Measurements from ENCODE around the gene REM2.
"Not testable (repeated sequence)": the region's sequence is repeated elsewhere in the genome, so short reads cannot be mapped to it uniquely, and the experiment has no call there.

Gene REM2

DNA sequence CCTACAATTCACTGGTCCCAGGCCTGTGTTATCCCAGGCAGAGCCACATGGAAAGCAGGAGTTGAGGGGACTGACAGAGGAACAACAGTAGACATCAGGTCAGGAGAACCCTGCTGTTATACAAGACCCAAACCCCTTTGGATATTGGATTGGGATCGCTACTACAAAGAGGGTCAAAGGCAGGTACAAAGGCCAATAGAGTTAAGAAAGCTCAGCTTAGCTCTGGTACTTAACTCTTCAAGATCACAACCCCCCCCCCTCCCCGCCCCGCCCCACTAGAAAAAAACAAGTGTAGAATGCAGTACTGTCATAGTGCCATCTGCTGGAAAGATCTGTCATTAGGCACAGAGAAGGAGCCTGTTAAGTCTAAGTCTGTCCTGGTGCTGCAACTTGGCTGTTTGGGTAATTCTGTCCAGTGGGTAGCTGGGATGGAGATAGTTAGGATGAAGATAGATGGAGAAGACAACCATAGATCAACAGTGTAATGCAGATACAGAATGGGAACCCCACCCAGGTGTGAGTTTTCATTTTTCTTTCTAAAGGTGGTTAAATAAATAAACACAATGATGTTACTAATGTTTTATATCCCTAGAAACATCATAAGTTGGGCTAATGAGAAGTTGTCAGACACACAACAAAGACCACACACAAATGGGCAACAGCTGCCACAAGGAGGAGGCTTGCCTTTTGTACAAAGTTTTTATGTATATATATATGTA is 17.2 kb downstream of the REM2 start:
- peak; percentile 71 for DNase-seq

- DNase-seq, result no peak
Observed at GRCh38 chr14:22901799-22902198, 18.8 kb downstream of the REM2 start.

- DNase-seq, result no peak
Observed at GRCh38 chr14:22903742-22904087, 20.7 kb downstream of the REM2 start.

DNA sequence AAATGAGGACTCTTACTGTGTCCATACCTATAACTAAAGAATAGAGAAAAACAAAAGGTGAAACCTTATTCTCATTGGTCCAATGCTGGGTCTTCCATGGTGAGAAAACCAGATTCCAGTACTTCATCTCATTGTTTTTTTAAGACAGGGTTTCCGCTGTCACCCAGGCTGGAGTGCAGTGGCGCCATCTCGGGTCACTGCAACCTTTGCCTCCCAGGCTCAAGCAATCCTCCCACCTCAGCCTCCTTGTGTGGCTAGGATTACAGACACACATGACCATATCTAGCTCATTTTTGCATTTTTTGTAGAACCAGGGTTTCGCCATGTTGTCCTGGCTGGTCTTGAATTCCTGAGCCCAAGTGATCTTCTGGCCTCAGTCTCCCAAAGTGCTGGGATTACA is 22.6 kb downstream of the REM2 start:
- DNase-seq, result no peak

- no peak for DNase-seq
Observed at GRCh38 chr14:22906073-22906472, 23.1 kb downstream of the REM2 start.

DNA sequence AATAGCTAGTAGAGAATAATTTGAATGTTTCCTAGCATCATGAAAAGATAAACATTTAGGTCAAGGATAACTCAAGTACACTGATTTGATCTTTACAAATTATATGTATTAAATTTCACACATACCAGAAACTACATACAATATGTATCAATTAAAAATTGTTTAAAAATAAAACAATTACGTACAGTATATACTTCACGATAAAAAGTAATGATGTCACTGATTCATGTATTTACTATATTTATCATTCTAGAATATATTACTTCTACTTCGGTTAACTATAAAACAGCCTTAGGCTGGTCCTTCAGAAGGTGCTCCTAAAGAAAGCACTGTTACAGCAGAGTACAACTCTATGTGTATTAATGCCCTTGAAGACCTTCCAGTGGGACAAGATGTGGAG is 24.4 kb downstream of the REM2 start:
- no peak for DNase-seq

DNA sequence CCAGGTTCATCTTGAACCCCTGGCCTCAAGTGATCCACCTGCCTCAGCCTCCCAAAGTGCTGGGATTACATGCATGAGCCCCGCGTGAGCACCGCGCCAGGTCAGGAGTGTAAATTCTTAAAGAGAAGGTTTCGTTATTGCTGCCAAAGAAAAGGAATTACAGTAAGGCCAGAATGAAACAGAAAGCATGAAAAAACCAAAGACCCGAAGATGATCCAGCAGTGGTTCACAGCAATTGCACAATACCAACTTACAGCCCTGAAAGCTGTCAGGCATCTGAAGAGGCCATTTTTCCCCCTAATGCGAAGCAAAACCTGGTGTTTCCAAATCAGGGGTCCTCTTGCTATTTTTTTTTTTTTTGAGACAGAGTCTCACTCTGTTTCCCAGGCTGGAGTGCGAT is 25.6 kb downstream of the REM2 start:
- DNase-seq, result no peak

- no peak for DNase-seq
Observed at GRCh38 chr14:22910916-22911315, 27.9 kb downstream of the REM2 start.

DNA sequence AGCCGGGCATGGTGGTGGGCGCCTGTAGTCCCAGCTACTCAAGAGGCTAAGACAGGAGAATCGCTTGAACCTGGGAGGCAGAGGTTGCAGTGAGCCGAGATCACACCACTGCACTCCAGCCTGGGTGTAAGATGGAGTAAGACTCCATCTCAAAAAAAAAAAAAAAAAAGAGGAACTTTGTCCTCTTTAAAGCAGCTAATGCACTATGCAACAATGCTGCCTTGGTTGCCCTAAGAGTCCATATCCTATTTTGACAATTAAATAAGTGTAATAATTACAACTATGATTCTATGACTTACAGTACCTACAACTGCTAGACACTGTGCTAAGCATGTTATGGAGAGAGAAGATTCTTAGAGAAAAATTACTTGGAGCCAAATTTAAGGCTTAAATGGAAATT is 31.8 kb downstream of the REM2 start:
- not testable (repeated sequence) for DNase-seq

- no peak for DNase-seq
Observed at GRCh38 chr14:22915886-22916521, 33.0 kb downstream of the REM2 start.

- DNase-seq, result peak; percentile 100
Observed at GRCh38 chr14:22918804-22919600, 36.0 kb downstream of the REM2 start, which contains the start of gene RBM23. RBM23 (minus strand) TSS chr14:22919149.

DNA sequence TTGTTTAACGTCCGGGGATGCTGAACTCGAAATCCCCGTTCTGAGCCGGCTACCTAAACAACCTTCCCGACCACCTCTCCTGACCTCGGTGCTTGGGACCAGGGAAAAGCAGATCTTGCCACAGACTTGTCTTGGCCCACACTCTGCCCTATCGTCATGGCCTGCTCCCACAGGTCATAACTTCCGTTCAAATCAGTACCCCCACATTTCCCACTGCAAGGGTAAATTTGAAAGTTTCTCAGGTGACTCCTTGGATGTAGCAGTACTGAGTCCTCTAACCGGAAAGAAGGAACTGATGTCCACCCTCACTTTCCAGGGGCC is 36.5 kb downstream of the REM2 start:
- DNase-seq, result no peak

DNA sequence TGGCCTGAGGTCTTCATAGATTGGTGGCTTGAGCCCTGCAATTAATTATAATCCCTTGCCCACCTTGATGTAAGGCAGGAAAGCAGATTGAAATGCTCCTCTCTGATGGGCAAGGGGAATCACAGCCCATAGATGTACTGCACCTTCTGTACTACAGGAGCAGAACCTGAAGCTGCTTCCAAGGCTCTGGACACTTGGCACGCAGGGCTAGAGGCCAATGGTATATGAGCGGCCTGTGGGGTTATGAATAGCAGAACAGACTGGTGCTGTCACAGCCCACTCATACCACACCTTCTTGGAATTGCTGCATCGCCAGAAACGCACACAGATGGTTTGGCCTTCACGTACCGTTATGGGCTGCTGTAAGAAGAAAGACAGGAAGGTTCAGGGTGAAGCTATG is 37.7 kb downstream of the REM2 start:
- no peak for DNase-seq

DNA sequence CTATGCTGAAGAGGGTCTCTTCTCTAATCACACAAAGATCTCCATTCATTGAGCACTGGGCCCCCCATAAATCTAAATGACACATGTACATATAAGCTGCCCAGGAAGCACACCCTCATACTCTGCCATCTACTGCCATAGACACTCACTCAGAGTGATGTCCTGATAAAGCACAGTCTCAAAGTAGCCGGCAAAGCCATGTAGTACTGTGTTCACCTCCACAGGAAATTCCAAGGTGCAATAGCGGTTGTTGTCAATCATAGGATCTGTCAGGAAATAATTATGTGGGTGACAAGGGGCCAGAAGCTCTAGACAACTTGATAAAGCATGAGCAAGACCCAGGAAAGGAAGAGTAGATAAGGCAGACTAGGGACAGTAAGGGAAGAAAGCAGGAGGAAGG is 39.3 kb downstream of the REM2 start:
- DNase-seq, result no peak

GRCh38 chr14:22923746-22924145 is 40.7 kb downstream of the REM2 start:
- no peak for DNase-seq

DNA sequence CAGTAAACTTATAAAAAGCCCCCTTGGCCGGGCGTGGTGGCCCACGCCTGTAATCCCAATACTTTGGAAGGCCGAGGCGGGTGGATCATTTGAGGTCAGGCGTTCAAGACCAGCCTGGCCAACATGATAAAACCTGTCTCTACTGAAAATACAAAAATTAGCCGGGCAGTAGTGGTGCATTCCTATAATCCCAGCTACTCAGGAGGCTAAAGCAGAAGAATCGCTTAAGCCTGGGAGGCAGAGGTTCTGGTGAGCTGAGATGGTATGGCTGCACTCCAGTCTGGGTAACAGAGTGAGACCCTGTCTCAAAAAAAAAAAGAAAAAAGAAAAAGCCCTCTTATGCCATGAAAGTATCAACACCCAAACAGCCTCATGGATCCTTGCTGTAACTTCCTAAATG is 42.5 kb downstream of the REM2 start:
- DNase-seq, result no peak

GRCh38 chr14:22926316-22926715 is 43.3 kb downstream of the REM2 start:
- DNase-seq, result no peak

DNA sequence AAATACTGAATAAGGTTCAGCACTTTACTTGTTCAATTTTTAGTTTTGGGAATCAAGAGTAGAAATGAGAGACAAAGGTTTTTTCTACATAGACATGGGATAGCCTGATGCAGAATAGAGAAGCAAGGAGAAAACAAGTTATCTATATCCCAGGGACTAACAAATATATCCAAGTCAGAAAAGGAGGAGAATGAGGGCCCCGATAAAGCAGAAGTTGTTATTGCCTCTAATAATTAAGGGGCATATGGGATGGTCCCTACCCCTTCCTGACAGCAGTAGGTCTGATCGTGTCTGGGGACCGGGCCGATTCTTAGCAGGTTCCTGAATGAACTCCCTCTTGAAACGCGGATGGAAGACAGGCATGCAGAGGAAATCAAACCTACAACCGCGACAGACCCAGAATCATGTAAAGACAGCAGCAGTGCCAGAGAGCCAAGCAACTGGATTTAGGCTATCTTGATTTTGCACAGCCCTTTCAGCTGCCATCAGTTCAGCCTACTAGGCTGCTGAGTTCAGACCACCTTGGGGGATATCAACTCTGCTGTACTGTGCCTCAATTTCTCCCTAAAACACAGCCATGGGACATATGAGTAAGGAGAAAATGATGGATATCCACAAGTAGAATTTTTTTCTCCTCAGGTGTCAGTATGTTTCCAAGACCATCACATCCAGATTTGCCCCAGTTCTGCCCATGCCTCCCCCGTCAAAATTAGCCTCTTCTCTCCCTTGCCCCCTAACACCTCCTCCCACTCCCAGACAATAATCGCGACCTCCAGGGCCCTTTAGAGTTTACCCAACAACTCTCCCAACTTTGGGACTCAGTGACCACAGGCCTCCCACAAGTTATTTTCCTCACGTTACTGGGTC is 45.4 kb downstream of the REM2 start:
- no peak for DNase-seq

GRCh38 chr14:22929104-22929960 is 46.3 kb downstream of the REM2 start, which contains the start of gene PRMT5:
PRMT5 (minus strand) TSS chr14:22929376; CDS start chr14:22929361, 15 bp downstream.
- peak; percentile 100 for DNase-seq

DNA sequence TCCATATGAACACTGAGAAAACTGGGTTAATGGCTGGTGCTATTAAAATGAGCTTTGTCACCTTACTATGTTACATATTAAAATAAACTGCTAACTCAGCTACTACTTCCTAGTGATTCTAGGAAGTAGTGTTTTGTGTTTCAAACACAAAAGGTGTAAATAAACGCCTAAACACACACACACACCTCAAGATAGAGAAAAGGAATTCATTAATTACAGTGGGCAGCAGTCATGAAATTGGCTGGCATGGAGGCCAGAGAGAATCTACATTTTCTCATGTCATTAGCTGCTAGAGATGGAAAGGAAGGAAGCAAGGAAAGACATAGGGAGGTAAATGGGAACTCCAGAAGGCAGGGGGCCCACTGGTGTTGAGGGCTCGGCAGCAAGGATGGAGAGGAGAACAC is 46.9 kb downstream of the REM2 start:
- no peak for DNase-seq

GRCh38 chr14:22932146-22932545 is 49.1 kb downstream of the REM2 start:
- DNase-seq, result no peak

DNA sequence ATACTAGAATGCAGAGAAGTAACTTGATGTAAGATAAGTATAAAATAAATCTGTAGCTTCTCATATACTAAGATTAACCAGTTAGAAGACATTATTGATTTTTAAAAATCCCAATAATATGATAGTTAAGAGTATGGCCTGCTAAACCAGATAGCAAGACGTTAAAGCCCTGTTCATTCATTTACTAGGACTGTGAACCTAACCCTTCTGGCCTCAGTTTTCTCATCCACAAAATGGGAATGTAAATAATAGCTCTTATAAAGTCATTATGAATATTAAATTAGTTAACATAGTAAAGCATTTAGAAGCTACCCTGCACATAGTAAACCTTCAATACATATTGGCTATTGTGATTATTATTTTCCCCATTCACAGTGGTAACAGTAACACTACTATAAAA is 52.1 kb downstream of the REM2 start:
- no peak for DNase-seq
